ENCODE results near the gene HOXA1.

HOXA1 gene

GRCh38 chr7:27124902-27125689 is 29.3 kb upstream of the HOXA1 start:
- Mint-ChIP-seq H3K4me3 (no peak overlapping the region), H3K27me3 (peaks cover 15% of the 10 kb centered on the region), H3K27ac (no peak overlapping the region), H3K4me1 (ENCODE audit: low read depth) (no peaks in the 10 kb centered on the region), H3K9me3 (ENCODE audit: low read depth) (no peaks in the 10 kb centered on the region), H3K36me3 (no peaks in the 10 kb centered on the region)

GRCh38 chr7:27124096-27124901 is 28.5 kb upstream of the HOXA1 start:
- Mint-ChIP-seq H3K36me3 (no peaks in the 10 kb centered on the region), H3K4me3 (no peak overlapping the region), H3K27me3 (peaks cover 15% of the 10 kb centered on the region), H3K27ac (no peak overlapping the region), H3K4me1 (ENCODE audit: low read depth) (no peaks in the 10 kb centered on the region), H3K9me3 (ENCODE audit: low read depth) (no peaks in the 10 kb centered on the region)

- Mint-ChIP-seq H3K4me1 (ENCODE audit: low read depth) (no peaks in the 10 kb centered on the region), H3K4me3 (no peak overlapping the region), H3K27ac (no peak overlapping the region), H3K27me3 (peaks cover 12% of the 10 kb centered on the region), H3K9me3 (ENCODE audit: low read depth) (no peaks in the 10 kb centered on the region), H3K36me3 (no peaks in the 10 kb centered on the region)
Observed at GRCh38 chr7:27123477-27124053, 27.8 kb upstream of the HOXA1 start.

GRCh38 chr7:27123007-27123476 is 27.2 kb upstream of the HOXA1 start:
- Mint-ChIP-seq H3K9me3 (ENCODE audit: low read depth) (no peaks in the 10 kb centered on the region), H3K27me3 (peaks cover 11% of the 10 kb centered on the region), H3K4me1 (ENCODE audit: low read depth) (no peaks in the 10 kb centered on the region), H3K27ac (no peak overlapping the region), H3K36me3 (no peaks in the 10 kb centered on the region), H3K4me3 (no peak overlapping the region)

GRCh38 chr7:27122077-27122910 is 26.5 kb upstream of the HOXA1 start:
- Mint-ChIP-seq H3K4me1 (ENCODE audit: low read depth) (no peaks in the 10 kb centered on the region), H3K4me3 (no peak overlapping the region), H3K27me3 (peaks cover 9% of the 10 kb centered on the region), H3K9me3 (ENCODE audit: low read depth) (no peaks in the 10 kb centered on the region), H3K27ac (no peak overlapping the region), H3K36me3 (no peaks in the 10 kb centered on the region)

- H3K36me3 Mint-ChIP-seq = no peaks in the 10 kb centered on the region
- no peak overlapping the region for H3K27ac Mint-ChIP-seq
- H3K4me1 Mint-ChIP-seq (ENCODE audit: low read depth) = no peaks in the 10 kb centered on the region
- H3K4me3 Mint-ChIP-seq = no peak overlapping the region
- no peaks in the 10 kb centered on the region for H3K9me3 Mint-ChIP-seq (ENCODE audit: low read depth)
- H3K27me3 Mint-ChIP-seq = peaks cover 6% of the 10 kb centered on the region
Observed at GRCh38 chr7:27121684-27122076, 25.9 kb upstream of the HOXA1 start.

- peaks cover under 1% of the 10 kb centered on the region for H3K27me3 Mint-ChIP-seq
- H3K4me1 Mint-ChIP-seq (ENCODE audit: low read depth) = no peaks in the 10 kb centered on the region
- H3K36me3 Mint-ChIP-seq = no peaks in the 10 kb centered on the region
- no peaks in the 10 kb centered on the region for H3K9me3 Mint-ChIP-seq (ENCODE audit: low read depth)
- H3K4me3 Mint-ChIP-seq = no peak overlapping the region
- H3K27ac Mint-ChIP-seq = no peak overlapping the region
Observed at GRCh38 chr7:27119412-27119911, 23.7 kb upstream of the HOXA1 start.

- H3K4me3 Mint-ChIP-seq = no peak overlapping the region
- no peaks in the 10 kb centered on the region for H3K27me3 Mint-ChIP-seq
- H3K36me3 Mint-ChIP-seq = no peaks in the 10 kb centered on the region
- H3K27ac Mint-ChIP-seq = no peak overlapping the region
- no peaks in the 10 kb centered on the region for H3K9me3 Mint-ChIP-seq (ENCODE audit: low read depth)
- H3K4me1 Mint-ChIP-seq (ENCODE audit: low read depth) = no peaks in the 10 kb centered on the region
Observed at GRCh38 chr7:27118580-27118979, 22.8 kb upstream of the HOXA1 start.

GRCh38 chr7:27117887-27118491 is 22.2 kb upstream of the HOXA1 start:
- H3K27ac Mint-ChIP-seq = no peak overlapping the region
- no peak overlapping the region for H3K4me3 Mint-ChIP-seq
- no peaks in the 10 kb centered on the region for H3K27me3 Mint-ChIP-seq
- no peaks in the 10 kb centered on the region for H3K4me1 Mint-ChIP-seq (ENCODE audit: low read depth)
- H3K9me3 Mint-ChIP-seq (ENCODE audit: low read depth) = no peaks in the 10 kb centered on the region
- no peaks in the 10 kb centered on the region for H3K36me3 Mint-ChIP-seq

GRCh38 chr7:27116962-27117886 is 21.4 kb upstream of the HOXA1 start:
- no peaks in the 10 kb centered on the region for H3K4me1 Mint-ChIP-seq (ENCODE audit: low read depth)
- H3K27ac Mint-ChIP-seq = no peak overlapping the region
- H3K36me3 Mint-ChIP-seq = no peaks in the 10 kb centered on the region

GRCh38 chr7:27116031-27116961 is 20.5 kb upstream of the HOXA1 start:
- H3K27ac Mint-ChIP-seq = no peak overlapping the region
- H3K27me3 Mint-ChIP-seq = no peaks in the 10 kb centered on the region
- no peak overlapping the region for H3K4me3 Mint-ChIP-seq
- H3K9me3 Mint-ChIP-seq (ENCODE audit: low read depth) = no peaks in the 10 kb centered on the region
- no peaks in the 10 kb centered on the region for H3K36me3 Mint-ChIP-seq
- H3K4me1 Mint-ChIP-seq (ENCODE audit: low read depth) = no peaks in the 10 kb centered on the region

More at GRCh38 chr7:27116962-27117886, 21.4 kb upstream of the HOXA1 start:
- Mint-ChIP-seq H3K9me3 (ENCODE audit: low read depth) (no peaks in the 10 kb centered on the region), H3K27me3 (no peaks in the 10 kb centered on the region), H3K4me3 (no peak overlapping the region)

GRCh38 chr7:27115221-27116026 is 19.6 kb upstream of the HOXA1 start:
- no peaks in the 10 kb centered on the region for H3K4me1 Mint-ChIP-seq (ENCODE audit: low read depth)
- no peak overlapping the region for H3K4me3 Mint-ChIP-seq
- no peaks in the 10 kb centered on the region for H3K9me3 Mint-ChIP-seq (ENCODE audit: low read depth)
- no peaks in the 10 kb centered on the region for H3K27me3 Mint-ChIP-seq
- H3K36me3 Mint-ChIP-seq = no peaks in the 10 kb centered on the region
- no peak overlapping the region for H3K27ac Mint-ChIP-seq

All from activated naive CD8-positive, alpha-beta T cell (primary cell).